Fibroblast of lung (primary cell): Measurements from ENCODE around the gene JAZF1.

ENCODE experiments used
- CTCF ChIP-seq, 2 donors: IDR thresholded peaks in 1 of 2; conservative IDR thresholded peaks in 1 of 2; 1 replicate in 1 of 2; 2 replicates in 1 of 2; pipeline ENCODE4 v1.5.1; 2011 to 2012; ENCODE audit warnings: low read length in 2 of 2, control low read depth in 1 of 2, inconsistent platforms in 1 of 2, low read depth in 1 of 2, mild to moderate bottlenecking in 1 of 2
- EZH2 ChIP-seq: IDR thresholded peaks from 2 replicates; pipeline ENCODE4 v1.5.1; 2012; ENCODE audit warnings: low read length, control low read depth, mild to moderate bottlenecking; ENCODE audit errors: missing control alignments

GRCh38 chr7:27916372-27916771 lies 264.2 kb downstream of the JAZF1 start:
- no peak for TF ChIP-seq CTCF (conservative IDR thresholded peaks at IDR 0.05 in 1 of 2, IDR thresholded peaks at IDR 0.05 in 1 of 2; ENCODE audit: low read depth in 1 of 2, low read length in 2 of 2)
- no peak for TF ChIP-seq EZH2
